HEK293 (cell line): Measurements from ENCODE around the gene BCORL1.

Experiments
- CTCF ChIA-PET: fragments of 350-600 bp; formaldehyde crosslinking; extraction: SDS; loops from one replicate; lab custom pipeline; 2021; ENCODE audit warnings: antibody characterized with exemption; lab: Yijun Ruan, JAX
- POLR2A ChIA-PET: fragments of 300-600 bp; formaldehyde crosslinking; extraction: SDS; loops from one replicate; lab custom pipeline; 2020; ENCODE audit warnings: antibody characterized with exemption, inconsistent platforms; lab: Yijun Ruan, JAX
- H3K27ac ChIP-seq: fragments of 200-500 bp; sonication (Bioruptor generic); 2 replicates; pipeline ENCODE4 v1.5.1; 2014; ENCODE audit warnings: low read depth, low read length, control low read depth, inconsistent platforms; ENCODE audit errors: extremely low read depth
- H3K36me3 ChIP-seq, 2 experiments: fragments of 200-500 bp in 1 of 2; sonication (Bioruptor generic) in 1 of 2; 1 replicate in 1 of 2; 2 replicates in 1 of 2; pipeline ENCODE4 v1.5.1; 2014 to 2017; ENCODE audit warnings: inconsistent platforms in 2 of 2, low read length in 2 of 2; ENCODE audit not compliant: control insufficient read depth in 2 of 2, insufficient read depth in 1 of 2
- H3K4me1 ChIP-seq: fragments of 200-500 bp; sonication (Bioruptor generic); 2 replicates; pipeline ENCODE4 v1.5.1; 2014; ENCODE audit warnings: mild to moderate bottlenecking, low read length, inconsistent platforms; ENCODE audit not compliant: control insufficient read depth, insufficient read depth
- H3K4me3 ChIP-seq: 2 replicates; pipeline ENCODE4 v1.5.1; 2011; ENCODE audit warnings: low read depth, mild to moderate bottlenecking, control low read depth, low read length, moderate library complexity
- H3K9me3 ChIP-seq: fragments of 200-500 bp; sonication (Bioruptor generic); 2 replicates; pipeline ENCODE4 v1.5.1; 2014; ENCODE audit warnings: low read depth, low read length, inconsistent platforms; ENCODE audit not compliant: control insufficient read depth, insufficient read depth
- FEZF1 ChIP-seq: fragments of 450-650 bp; formaldehyde crosslinking; IDR thresholded peaks from 2 replicates; pipeline ENCODE4 v1.5.1; 2016; ENCODE audit warnings: missing biosample characterization, missing genetic modification characterization
- KLF1 ChIP-seq: fragments of 450-650 bp; formaldehyde crosslinking; IDR thresholded peaks from 2 replicates; pipeline ENCODE4 v1.5.1; 2016; ENCODE audit warnings: missing biosample characterization, missing genetic modification characterization
- KLF16 ChIP-seq: fragments of 450-650 bp; formaldehyde crosslinking; IDR thresholded peaks from 2 replicates; pipeline ENCODE4 v1.5.1; 2017; ENCODE audit warnings: missing biosample characterization, missing genetic modification characterization
- KLF9 ChIP-seq: fragments of 450-650 bp; formaldehyde crosslinking; IDR thresholded peaks from 2 replicates; pipeline ENCODE4 v1.5.1; 2016; ENCODE audit warnings: missing biosample characterization, missing genetic modification characterization, low read depth
- SP2 ChIP-seq: fragments of 450-650 bp; formaldehyde crosslinking; IDR thresholded peaks from 2 replicates; pipeline ENCODE4 v1.5.1; 2016; ENCODE audit warnings: missing biosample characterization, missing genetic modification characterization
- WT1 ChIP-seq: fragments of 450-650 bp; formaldehyde crosslinking; IDR thresholded peaks from 2 replicates; pipeline ENCODE4 v1.5.1; 2016; ENCODE audit warnings: missing biosample characterization, missing genetic modification characterization
- ZBTB17 ChIP-seq: fragments of 450-650 bp; formaldehyde crosslinking; IDR thresholded peaks from 2 replicates; pipeline ENCODE4 v1.5.1; 2016; ENCODE audit warnings: missing biosample characterization, missing genetic modification characterization
- ZBTB20 ChIP-seq: fragments of 450-650 bp; formaldehyde crosslinking; IDR thresholded peaks from 2 replicates; pipeline ENCODE4 v1.5.1; 2016; ENCODE audit warnings: missing biosample characterization, missing genetic modification characterization
- ZNF140 ChIP-seq: fragments of 450-650 bp; formaldehyde crosslinking; IDR thresholded peaks from 2 replicates; pipeline ENCODE4 v1.5.1; 2016; ENCODE audit warnings: missing biosample characterization, missing genetic modification characterization
- ZNF223 ChIP-seq: fragments of 450-650 bp; formaldehyde crosslinking; IDR thresholded peaks from 2 replicates; pipeline ENCODE4 v1.5.1; 2016; ENCODE audit warnings: missing biosample characterization, missing genetic modification characterization
- ZNF239 ChIP-seq: fragments of 450-650 bp; formaldehyde crosslinking; IDR thresholded peaks from 2 replicates; pipeline ENCODE4 v1.5.1; 2016; ENCODE audit warnings: missing biosample characterization, missing genetic modification characterization
- ZNF274 ChIP-seq, 2 experiments: fragments of 200-500 bp in 1 of 2; fragments of 450-650 bp in 1 of 2; sonication (Bioruptor generic) in 1 of 2; formaldehyde crosslinking in 1 of 2; IDR thresholded peaks; 2 replicates each; pipeline versions ENCODE4 v1.5.1 to v1.6.1; 2014 to 2016; ENCODE audit warnings: borderline replicate concordance in 1 of 2, inconsistent platforms in 1 of 2, low read length in 1 of 2, missing biosample characterization in 1 of 2, missing genetic modification characterization in 1 of 2
- ZNF433 ChIP-seq: fragments of 450-650 bp; formaldehyde crosslinking; IDR thresholded peaks from 2 replicates; pipeline ENCODE4 v1.5.1; 2016; ENCODE audit warnings: missing biosample characterization, missing genetic modification characterization, low read depth
- ZNF513 ChIP-seq: fragments of 450-650 bp; IDR thresholded peaks from 2 replicates; pipeline ENCODE4 v1.5.1; 2018; ENCODE audit warnings: missing biosample characterization, missing genetic modification characterization
- ZNF600 ChIP-seq: fragments of 450-650 bp; formaldehyde crosslinking; IDR thresholded peaks from 2 replicates; pipeline ENCODE4 v1.5.1; 2016; ENCODE audit warnings: missing biosample characterization, missing genetic modification characterization
- ZNF610 ChIP-seq: fragments of 450-650 bp; formaldehyde crosslinking; IDR thresholded peaks from 2 replicates; pipeline ENCODE4 v1.5.1; 2016; ENCODE audit warnings: missing biosample characterization, missing genetic modification characterization, borderline replicate concordance
- ZNF645 ChIP-seq: fragments of 450-650 bp; formaldehyde crosslinking; IDR thresholded peaks from 2 replicates; pipeline ENCODE4; 2016; ENCODE audit warnings: missing biosample characterization, missing genetic modification characterization
- ZNF654 ChIP-seq: fragments of 450-650 bp; formaldehyde crosslinking; IDR thresholded peaks from 2 replicates; pipeline ENCODE4 v1.5.1; 2016; ENCODE audit warnings: low read depth, missing biosample characterization, missing genetic modification characterization
- ZNF76 ChIP-seq: fragments of 450-650 bp; formaldehyde crosslinking; IDR thresholded peaks from 2 replicates; pipeline ENCODE4; 2016; ENCODE audit warnings: low read depth, missing biosample characterization, missing genetic modification characterization, borderline replicate concordance
- TF ChIP-seq, protein P1 (sequence below): fragments of 450-650 bp; formaldehyde crosslinking; IDR thresholded peaks from 2 replicates; pipeline ENCODE4 v1.5.1; 2016; ENCODE audit warnings: missing biosample characterization, missing genetic modification characterization
- TF ChIP-seq, protein P2 (sequence below): fragments of 450-650 bp; formaldehyde crosslinking; IDR thresholded peaks from 2 replicates; pipeline ENCODE4 v1.5.1; 2016; ENCODE audit warnings: missing biosample characterization, missing genetic modification characterization

Gene BCORL1

GRCh38 chrX:130057209-130057608 lies 74.8 kb downstream of the BCORL1 start:
- CTCF ChIA-PET = interaction anchor here (0.7 kb wide), 2 partner anchors 10 to 135 kb away, joined by 3 read pairs; no protein-coding TSS in a partner anchor
- Histone ChIP-seq H3K27ac (no peak overlapping the region), H3K4me1 (no peaks in the 10 kb centered on the region), H3K4me3 (no peak overlapping the region), H3K36me3 (peaks cover 14 to 33% of the 10 kb centered on the region in 2 experiments), H3K9me3 (no peaks in the 10 kb centered on the region)
- 0 out of 2 replicates have a peak, but pooled peaks have one; percentile 15 for TF ChIP-seq ZBTB17
- no peak for TF ChIP-seq ZNF140 (tag by site-specific recombination)
- POLR2A ChIA-PET = no interaction called here

DNA sequence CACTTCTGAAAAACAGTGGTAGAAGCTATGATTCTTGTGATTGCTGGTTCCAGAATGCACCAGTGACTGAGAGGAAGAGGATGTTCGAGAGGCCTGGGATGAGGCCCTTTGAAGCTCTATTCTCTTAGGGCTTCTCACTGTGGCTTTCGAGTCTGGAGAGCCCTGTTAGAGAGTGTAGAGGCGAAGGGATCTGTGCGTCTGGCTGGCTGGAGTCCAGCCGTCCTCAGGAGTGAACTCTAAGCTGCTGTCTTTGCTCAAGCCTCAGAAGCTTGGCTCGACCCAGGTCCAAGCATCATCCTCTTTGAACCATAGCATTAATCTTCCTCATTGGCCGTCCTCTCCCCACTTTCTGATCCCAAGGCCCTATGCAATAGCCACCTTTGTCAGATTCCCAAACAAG lies 76.2 kb downstream of the BCORL1 start:
- Histone ChIP-seq H3K4me1 (no peaks in the 10 kb centered on the region), H3K27ac (no peak overlapping the region), H3K4me3 (no peak overlapping the region), H3K36me3 (peaks cover 6 to 20% of the 10 kb centered on the region in 2 experiments), H3K9me3 (no peaks in the 10 kb centered on the region)
- POLR2A ChIA-PET = no interaction called here
- TF ChIP-seq ZNF239 (tag by site-specific recombination) (no peak), ZNF610 (tag by site-specific recombination) (no peak), SP2 (no peak), ZNF654 (tag by site-specific recombination) (no peak), ZNF433 (no peak), ZNF223 (no peak), ZNF513 (tag by site-specific recombination) (no peak), WT1 (no peak)
- CTCF ChIA-PET = interaction anchor here (0.6 to 1.6 kb wide), 2 partner anchors 61 to 133 kb away, joined by 3 to 8 read pairs; no protein-coding TSS in a partner anchor

DNA sequence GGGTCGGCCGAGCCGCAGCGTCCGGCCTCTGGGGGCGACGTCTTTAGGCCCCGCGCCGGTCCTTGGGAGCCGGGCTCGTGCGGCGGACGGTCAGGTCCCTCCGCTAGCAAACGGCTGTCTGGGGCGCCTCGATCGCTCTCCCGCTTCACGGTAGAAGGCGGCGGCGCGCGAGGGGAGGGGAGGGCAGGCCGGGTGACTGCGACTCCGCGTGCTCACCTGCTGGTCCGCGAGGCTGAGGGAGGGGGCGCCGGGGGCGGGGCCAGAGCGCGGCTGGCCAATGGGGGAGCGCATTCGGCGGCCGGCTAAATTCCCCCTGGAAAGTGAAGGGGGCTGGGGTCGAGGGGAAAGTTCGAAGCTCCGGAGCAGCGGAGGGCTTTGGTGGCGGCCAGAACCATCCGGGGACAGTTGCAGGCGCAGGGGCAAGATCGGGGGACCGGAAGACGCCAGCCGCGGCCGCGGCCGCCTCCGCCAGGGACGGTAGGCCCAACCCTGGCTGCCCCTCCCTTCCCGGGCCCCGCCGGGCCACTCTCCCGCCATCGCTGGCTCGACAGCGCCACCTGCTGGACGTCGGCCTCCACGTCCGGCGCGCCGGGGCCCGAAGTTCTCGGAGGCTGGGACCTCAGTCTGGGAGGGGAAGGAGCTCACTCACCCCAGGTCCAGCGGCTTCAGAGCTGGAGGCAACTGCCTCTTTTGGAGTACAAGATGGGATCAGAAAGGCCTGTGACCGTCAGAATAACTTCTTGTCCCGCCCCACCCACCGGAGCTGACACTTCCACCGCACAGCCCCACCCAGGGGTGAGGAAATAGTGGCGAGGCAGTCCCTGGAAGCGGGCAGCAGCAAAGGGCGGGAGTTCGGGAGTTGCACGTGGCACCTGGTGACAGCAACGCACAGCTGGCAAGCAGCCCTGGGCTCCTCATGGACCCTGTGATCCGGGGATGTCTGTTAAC lies 78.0 kb downstream of the BCORL1 start:
- Histone ChIP-seq H3K4me1 (no peaks in the 10 kb centered on the region), H3K9me3 (no peaks in the 10 kb centered on the region), H3K4me3 (peak overlapping the region; percentile 43), H3K36me3 (peaks cover 0 to 14% of the 10 kb centered on the region in 2 experiments; a peak in 1 of 3 replicates), H3K27ac (peak overlapping the region; percentile 32; the same call in 1 of the 2 replicates)
- CTCF ChIA-PET = interaction anchor here (0.6 to 2.4 kb wide), 48 partner anchors 9 to 459 kb away, joined by 3 to 44 read pairs (median 4); partner anchors contain the start of gene ZDHHC9
- POLR2A ChIA-PET = interaction anchor here (0.6 to 1.2 kb wide), 3 partner anchors 131 to 135 kb away, joined by 3 to 4 read pairs (median 3); no protein-coding TSS in a partner anchor
- TF ChIP-seq ZBTB20 (peak; percentile 54; the same call in 1 of the 2 replicates), ZNF600 (peak; percentile 20; the same call in 1 of the 2 replicates), ZNF274 (IDR thresholded peaks at IDR 0.05; ENCODE audit: low read length) (no peak), ZNF274 (tag by site-specific recombination; IDR thresholded peaks at IDR 0.05; ENCODE audit: borderline replicate concordance) (no peak), ZNF645 (tag by site-specific recombination) (no peak), KLF9 (tag by site-specific recombination) (peak; percentile 29; the same call in 1 of the 2 replicates), FEZF1 (tag by site-specific recombination) (no peak), KLF16 (tag by site-specific recombination) (peak; percentile 58), KLF1 (peak; percentile 43; the same call in 1 of the 2 replicates), ZNF76 (tag by site-specific recombination) (no peak)
- TF ChIP-seq, protein P1, sequence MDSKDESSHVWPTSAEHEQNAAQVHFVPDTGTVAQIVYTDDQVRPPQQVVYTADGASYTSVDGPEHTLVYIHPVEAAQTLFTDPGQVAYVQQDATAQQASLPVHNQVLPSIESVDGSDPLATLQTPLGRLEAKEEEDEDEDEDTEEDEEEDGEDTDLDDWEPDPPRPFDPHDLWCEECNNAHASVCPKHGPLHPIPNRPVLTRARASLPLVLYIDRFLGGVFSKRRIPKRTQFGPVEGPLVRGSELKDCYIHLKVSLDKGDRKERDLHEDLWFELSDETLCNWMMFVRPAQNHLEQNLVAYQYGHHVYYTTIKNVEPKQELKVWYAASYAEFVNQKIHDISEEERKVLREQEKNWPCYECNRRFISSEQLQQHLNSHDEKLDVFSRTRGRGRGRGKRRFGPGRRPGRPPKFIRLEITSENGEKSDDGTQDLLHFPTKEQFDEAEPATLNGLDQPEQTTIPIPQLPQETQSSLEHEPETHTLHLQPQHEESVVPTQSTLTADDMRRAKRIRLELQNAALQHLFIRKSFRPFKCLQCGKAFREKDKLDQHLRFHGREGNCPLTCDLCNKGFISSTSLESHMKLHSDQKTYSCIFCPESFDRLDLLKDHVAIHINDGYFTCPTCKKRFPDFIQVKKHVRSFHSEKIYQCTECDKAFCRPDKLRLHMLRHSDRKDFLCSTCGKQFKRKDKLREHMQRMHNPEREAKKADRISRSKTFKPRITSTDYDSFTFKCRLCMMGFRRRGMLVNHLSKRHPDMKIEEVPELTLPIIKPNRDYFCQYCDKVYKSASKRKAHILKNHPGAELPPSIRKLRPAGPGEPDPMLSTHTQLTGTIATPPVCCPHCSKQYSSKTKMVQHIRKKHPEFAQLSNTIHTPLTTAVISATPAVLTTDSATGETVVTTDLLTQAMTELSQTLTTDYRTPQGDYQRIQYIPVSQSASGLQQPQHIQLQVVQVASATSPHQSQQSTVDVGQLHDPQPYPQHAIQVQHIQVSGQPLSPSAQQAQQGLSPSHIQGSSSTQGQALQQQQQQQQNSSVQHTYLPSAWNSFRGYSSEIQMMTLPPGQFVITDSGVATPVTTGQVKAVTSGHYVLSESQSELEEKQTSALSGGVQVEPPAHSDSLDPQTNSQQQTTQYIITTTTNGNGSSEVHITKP (tag by site-specific recombination) = peak; percentile 50
- TF ChIP-seq, protein P2, sequence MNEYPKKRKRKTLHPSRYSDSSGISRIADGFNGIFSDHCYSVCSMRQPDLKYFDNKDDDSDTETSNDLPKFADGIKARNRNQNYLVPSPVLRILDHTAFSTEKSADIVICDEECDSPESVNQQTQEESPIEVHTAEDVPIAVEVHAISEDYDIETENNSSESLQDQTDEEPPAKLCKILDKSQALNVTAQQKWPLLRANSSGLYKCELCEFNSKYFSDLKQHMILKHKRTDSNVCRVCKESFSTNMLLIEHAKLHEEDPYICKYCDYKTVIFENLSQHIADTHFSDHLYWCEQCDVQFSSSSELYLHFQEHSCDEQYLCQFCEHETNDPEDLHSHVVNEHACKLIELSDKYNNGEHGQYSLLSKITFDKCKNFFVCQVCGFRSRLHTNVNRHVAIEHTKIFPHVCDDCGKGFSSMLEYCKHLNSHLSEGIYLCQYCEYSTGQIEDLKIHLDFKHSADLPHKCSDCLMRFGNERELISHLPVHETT (tag by site-specific recombination) = no peak
